Measurements from ENCODE around the gene SFXN3.

The SFXN3 gene

GRCh38 chr10:101035916-101036702 is 5.1 kb downstream of the SFXN3 start:
- DNase-seq (ENCODE audit: low read depth), result no peak

- no peak for DNase-seq (ENCODE audit: low read depth)
These were observed 5.7 kb downstream of the SFXN3 start for GRCh38 chr10:101036726-101037125.

- no peak for DNase-seq (ENCODE audit: low read depth)
These were observed 7.5 kb downstream of the SFXN3 start for GRCh38 chr10:101038484-101038883.

GRCh38 chr10:101040061-101040460 is 9.0 kb downstream of the SFXN3 start:
- DNase-seq (ENCODE audit: low read depth), result no peak

- no peak for DNase-seq (ENCODE audit: low read depth)
These were observed 9.8 kb downstream of the SFXN3 start for GRCh38 chr10:101040851-101041250.

GRCh38 chr10:101041252-101041761 is 10.3 kb downstream of the SFXN3 start:
- peak; percentile 52 for DNase-seq (ENCODE audit: low read depth)

GRCh38 chr10:101042118-101042517 is 11.1 kb downstream of the SFXN3 start:
- DNase-seq (ENCODE audit: low read depth), result no peak

GRCh38 chr10:101042667-101043362 is 11.8 kb downstream of the SFXN3 start:
- DNase-seq (ENCODE audit: low read depth), result peak; percentile 79

GRCh38 chr10:101043363-101043707 is 12.3 kb downstream of the SFXN3 start:
- no peak for DNase-seq (ENCODE audit: low read depth)

GRCh38 chr10:101044117-101044516 is 13.1 kb downstream of the SFXN3 start:
- DNase-seq (ENCODE audit: low read depth), result no peak

GRCh38 chr10:101046332-101047238 is 15.6 kb downstream of the SFXN3 start:
- no peak for DNase-seq (ENCODE audit: low read depth)

GRCh38 chr10:101047268-101047667 is 16.2 kb downstream of the SFXN3 start:
- DNase-seq (ENCODE audit: low read depth), result no peak

- DNase-seq (ENCODE audit: low read depth), result no peak
These were observed 17.2 kb downstream of the SFXN3 start for GRCh38 chr10:101047961-101048892.

- peak; percentile 69 for DNase-seq (ENCODE audit: low read depth)
These were observed 19.4 kb downstream of the SFXN3 start for GRCh38 chr10:101050208-101051069.

GRCh38 chr10:101052285-101052684 is 21.3 kb downstream of the SFXN3 start:
- no peak for DNase-seq (ENCODE audit: low read depth)

- no peak for DNase-seq (ENCODE audit: low read depth)
These were observed 22.5 kb downstream of the SFXN3 start for GRCh38 chr10:101053516-101053915.

- no peak for DNase-seq (ENCODE audit: low read depth)
These were observed 23.3 kb downstream of the SFXN3 start for GRCh38 chr10:101054351-101054750.

GRCh38 chr10:101054876-101055275 is 23.8 kb downstream of the SFXN3 start:
- no peak for DNase-seq (ENCODE audit: low read depth)

- no peak for DNase-seq (ENCODE audit: low read depth)
These were observed 24.4 kb downstream of the SFXN3 start for GRCh38 chr10:101055411-101055810.

Data from activated T-helper 9 cell treated with anti-CD3 and anti-CD28 coated beads, Interleukin-2, amount 50 U/mL, for 16 hours (primary cell).